ENCODE results near the gene TIMM17B.
A peak's percentile ranks its signal among the peaks of the same experiment; 100 is the strongest.

The TIMM17B gene

DNA sequence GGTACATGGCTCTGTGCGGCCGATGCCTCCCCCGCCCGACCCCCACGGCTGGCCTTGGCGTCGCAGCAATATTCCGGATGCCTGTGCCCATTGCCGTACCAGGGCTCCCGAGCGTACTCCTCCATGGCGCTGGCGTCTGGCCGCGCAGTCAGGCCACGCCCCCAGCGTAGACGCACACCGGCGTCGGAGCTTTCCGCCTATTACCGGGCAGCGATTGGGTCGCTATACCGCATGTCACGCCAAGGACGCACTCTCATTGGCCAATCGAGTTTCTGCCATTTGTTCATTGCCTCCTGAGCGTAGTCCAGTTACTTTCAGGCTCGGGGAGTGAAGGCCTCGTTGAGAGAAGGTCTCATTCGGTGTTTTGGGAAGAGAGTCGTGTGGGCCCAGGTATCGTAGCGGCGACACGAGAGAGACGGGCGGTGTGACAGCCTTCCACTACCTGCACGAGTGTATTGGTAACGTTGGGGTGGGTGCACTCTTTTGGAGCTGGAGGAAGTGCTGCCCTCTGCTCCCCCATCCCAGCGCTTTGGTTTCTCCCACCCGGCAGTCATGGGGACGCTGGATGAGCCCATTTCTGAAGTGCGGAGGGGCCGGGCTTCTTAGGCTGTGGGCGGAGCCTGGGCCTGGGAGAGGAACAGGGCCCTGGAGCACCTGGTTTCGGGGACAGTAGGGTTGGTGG lies at the start of gene TIMM17B, which contains the start of gene PQBP1:
Gene TIMM17B, minus strand, starts transcription at position 144 of the 682 bp plus-strand sequence. Its CDS starts 19 bp downstream, at position 125.
Gene PQBP1, plus strand, starts transcription at position 306 of the 682 bp plus-strand sequence. CDS start 580 bp downstream, outside the sequence.
- peak within 1 kb of the TSS; percentile 83 for H3K4me3 ChIP-seq (replicated peaks; ENCODE audit: low read depth, low read length)
- TF ChIP-seq CTCF (IDR thresholded peaks at IDR 0.05; ENCODE audit: low read depth, low read length, missing control alignments): no peak
- peak; percentile 91 for DNase-seq (ENCODE audit: extremely low read depth, low read depth)

DNA sequence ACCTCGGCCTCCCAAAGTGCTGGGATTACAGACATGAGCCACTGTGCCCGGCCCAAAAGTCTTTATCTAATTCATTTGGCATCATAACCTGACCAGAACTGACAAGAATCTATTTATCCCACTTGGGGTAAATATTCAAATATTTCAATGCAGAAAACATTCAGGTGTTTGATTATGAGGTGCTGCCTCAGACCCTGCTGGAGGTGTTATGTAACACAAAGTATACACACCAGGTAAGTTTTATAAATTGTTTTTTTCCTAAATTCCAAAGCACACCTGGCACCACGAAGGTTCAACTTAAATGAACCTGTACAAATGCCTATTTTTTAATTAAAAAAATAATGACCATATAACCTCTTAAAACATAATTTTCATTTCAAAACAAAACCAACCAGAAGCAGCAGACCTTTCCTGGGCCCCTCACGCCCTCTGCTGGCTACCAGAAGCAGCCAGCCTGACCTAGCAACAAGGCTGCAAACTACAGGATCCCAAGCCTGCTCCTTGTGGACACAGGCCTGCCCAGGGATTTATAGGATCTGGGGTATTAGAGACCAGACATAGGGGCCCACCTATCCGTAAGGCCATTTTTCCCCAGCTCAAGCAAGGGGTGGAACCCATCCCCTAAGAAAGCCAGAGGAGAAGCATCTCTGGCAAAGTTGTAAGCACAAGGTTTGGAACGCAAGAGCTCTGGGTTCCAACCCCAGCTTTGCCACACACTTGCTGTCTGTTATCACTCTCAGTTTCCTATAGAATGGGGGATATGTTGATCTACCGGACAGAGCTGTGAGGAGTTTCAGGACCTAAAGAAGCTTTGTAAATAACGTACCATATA lies 48.2 kb upstream of the TIMM17B start:
- DNase-seq (ENCODE audit: extremely low read depth, low read depth): no peak
- TF ChIP-seq CTCF (IDR thresholded peaks at IDR 0.05; ENCODE audit: low read depth, low read length, missing control alignments): peak; percentile 76
- no peak overlapping the region for H3K4me3 ChIP-seq (replicated peaks; ENCODE audit: low read depth, low read length)

DNA sequence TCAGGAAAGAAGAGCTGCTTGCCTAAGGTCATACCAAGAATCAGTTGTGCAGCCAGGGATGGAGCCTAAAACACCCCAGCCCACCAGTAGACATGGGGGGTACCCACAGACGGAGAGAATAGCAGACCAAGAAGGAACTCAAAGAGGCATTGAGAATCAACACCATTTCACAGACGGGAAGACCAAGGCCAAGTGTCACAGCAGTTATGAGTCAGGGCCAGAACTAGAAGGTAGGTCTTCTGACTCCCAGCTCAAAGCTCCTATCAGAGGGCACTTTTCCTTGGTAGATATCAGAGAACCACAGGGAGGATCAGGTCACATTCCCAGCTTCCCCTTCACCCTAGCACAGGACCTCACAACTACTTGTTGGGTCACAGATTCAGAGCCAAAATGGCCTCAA lies 45.3 kb upstream of the TIMM17B start:
- no peak for TF ChIP-seq CTCF (IDR thresholded peaks at IDR 0.05; ENCODE audit: low read depth, low read length, missing control alignments)
- no peak for DNase-seq (ENCODE audit: extremely low read depth, low read depth)
- H3K4me3 ChIP-seq (replicated peaks; ENCODE audit: low read depth, low read length): no peak overlapping the region

GRCh38 chrX:48940404-48940955 lies 42.9 kb upstream of the TIMM17B start:
- TF ChIP-seq CTCF (IDR thresholded peaks at IDR 0.05; ENCODE audit: low read depth, low read length, missing control alignments): no peak
- DNase-seq (ENCODE audit: extremely low read depth, low read depth): no peak
- no peak overlapping the region for H3K4me3 ChIP-seq (replicated peaks; ENCODE audit: low read depth, low read length)

DNA sequence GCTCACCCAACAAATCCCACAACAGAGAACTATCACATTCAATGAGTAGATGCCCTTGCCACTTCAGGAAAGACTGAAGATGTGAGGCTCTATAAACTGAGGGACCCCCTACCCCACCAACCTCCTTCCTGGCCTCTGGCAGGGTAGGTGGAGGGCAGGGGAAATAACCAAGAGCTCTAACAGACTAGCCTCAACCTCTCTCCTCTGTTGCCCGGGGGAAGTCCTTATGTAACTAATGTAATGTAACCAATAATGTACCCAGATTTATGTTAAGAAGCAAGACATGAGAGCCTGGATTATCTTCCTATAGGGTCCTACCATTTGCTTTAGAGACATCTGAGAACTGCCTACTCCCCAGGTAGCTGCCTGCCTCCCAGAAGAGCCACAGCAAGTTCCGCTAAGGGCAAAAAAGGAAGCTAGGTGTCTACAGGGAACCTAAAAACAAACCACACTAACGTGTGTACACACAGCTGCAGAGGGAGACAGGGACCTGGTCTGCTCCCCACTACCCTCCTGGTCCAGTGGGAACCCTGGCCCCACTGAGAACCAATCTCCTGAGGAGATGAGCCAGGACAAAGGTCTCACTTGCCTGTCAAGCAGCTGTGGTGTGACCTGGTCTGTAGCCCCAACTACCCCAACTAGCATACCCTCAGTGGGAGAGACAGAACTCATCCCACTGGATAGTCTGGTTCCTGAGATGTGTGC lies 42.1 kb upstream of the TIMM17B start:
- TF ChIP-seq CTCF (IDR thresholded peaks at IDR 0.05; ENCODE audit: low read depth, low read length, missing control alignments): no peak
- no peak for DNase-seq (ENCODE audit: extremely low read depth, low read depth)
- no peak overlapping the region for H3K4me3 ChIP-seq (replicated peaks; ENCODE audit: low read depth, low read length)

- TF ChIP-seq CTCF (IDR thresholded peaks at IDR 0.05; ENCODE audit: low read depth, low read length, missing control alignments): no peak
- DNase-seq (ENCODE audit: extremely low read depth, low read depth): no peak
- H3K4me3 ChIP-seq (replicated peaks; ENCODE audit: low read depth, low read length): no peak overlapping the region
These were observed 41.3 kb upstream of the TIMM17B start for GRCh38 chrX:48938721-48939425.
